Right forelimb (tissue), 1 donor: Measurements from ENCODE around the gene PPP2R2C.

Experiments
- DNase-seq: peaks from one replicate; pipeline ENCODE4 v3.0.0-alpha.2; 2018

Gene PPP2R2C

DNA sequence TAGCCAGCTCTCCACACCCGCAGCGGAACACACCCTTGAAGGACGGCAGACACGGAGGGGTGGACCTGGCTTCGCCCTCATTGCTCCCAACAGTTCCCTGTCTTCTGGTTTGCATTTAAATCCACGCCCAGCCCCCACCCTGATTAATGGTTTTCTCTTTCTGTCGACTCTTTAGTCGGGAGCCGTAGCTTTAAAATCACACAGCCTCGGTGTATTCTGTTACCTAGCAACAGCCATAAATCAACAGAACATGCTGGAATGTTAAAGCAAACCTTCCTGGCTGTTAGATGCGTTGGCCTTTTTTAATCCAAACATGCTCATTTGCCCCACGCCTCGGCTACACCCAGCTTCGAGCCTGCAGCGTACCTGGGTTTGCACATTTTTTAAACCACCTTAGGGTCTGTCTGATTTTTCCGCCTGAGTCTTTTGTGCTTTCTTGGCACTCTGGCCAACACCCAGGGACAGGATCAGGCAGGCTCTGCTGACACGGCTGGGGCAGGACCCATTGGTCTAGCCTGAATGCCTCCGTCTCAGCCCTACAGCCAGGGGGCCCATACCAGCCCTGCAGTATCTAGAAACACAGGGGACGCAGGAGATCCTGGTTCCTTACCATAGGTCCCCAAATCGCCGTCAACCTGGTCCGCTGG, 21.4 kb upstream of the PPP2R2C start:
- no peak for DNase-seq

DNA sequence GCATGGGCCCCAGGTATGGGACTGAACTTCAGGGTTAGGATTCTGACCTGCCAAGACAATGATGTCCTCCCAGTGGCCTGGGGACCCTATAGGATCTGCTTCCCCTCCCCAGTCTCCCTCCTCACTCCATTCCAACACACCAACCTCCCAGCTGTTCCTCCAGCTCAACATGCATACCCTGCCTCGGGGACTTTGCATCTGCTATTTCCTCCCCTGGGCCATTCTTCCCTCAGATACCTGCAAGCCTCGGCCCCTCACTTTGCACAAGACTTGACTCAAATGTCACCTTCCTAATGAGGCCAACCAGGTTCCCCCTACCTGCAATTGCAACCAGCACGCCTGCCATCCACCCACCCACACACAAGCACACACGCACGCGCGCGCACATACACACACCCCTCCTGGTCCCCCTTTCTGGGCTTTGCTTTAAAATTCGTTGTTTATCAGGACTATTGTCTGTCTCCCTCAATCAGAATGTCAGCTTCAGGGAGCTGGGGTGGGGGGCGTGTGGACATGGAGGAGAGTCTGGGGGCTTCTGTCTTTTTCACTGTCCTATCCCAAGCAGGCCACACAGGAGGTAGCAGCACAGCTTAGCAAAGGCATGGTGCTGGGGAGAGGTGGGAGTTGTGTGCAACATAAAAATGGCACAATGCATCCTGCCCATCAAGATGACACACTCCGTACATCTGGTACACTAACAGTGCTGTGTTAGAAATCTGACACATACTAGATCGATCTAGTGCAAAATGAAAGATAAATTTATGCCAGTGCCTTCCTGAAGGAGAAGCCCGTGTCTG, 20.6 kb upstream of the PPP2R2C start:
- no peak for DNase-seq

DNA sequence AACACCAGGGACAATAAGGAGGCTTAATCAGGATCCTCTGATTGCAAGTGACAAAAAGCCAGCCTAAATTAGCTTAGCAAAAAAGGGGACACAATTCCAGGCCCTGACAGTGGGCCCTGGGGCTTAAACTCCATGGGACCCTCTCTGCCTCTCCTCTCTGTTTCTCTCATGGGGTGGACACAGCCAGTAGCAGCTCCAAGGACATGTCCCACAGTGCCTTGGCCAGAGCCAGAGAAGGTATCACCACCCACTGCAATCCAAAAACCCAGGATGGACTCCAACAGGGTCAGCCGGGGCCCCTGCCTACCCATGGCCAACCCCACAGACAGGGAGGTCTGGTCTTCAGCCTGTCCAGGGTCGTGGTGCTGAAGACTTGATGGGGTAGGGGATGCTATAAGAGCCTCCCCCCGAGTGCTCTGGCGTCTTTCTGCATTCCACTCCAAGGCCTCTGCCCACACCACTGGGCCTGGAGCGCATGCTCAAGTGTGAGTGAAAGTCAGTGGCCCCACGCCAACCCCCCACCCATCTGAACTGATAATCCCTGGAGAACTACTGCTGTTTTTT, 19.7 kb upstream of the PPP2R2C start:
- DNase-seq, result no peak

- DNase-seq, result no peak
Measured at GRCh38 chr4:6491235-6491634, 18.8 kb upstream of the PPP2R2C start.

- DNase-seq, result no peak
Measured at GRCh38 chr4:6489927-6490326, 17.5 kb upstream of the PPP2R2C start.

DNA sequence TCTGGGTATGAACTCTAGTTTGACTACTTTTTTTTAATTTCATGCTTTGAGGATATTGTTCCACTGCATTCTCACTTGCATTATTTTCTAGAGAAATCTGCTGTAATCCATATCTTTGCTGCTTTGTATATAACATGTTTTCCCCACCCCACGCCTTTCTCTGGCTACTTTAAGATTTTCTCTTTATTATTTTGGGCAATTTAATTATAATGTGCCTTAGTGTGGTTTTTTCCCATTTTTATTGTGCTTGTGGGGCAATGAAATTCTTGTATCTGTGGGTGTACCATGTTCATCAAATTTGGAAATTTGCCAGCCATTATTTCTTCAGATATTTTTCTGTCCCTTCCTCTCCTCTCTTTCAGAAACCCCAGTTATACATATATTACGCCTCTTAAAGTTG, 15.1 kb upstream of the PPP2R2C start:
- DNase-seq, result no peak

GRCh38 chr4:6480534-6481088, 8.2 kb upstream of the PPP2R2C start:
- DNase-seq, result no peak

- DNase-seq, result no peak
Measured at GRCh38 chr4:6478546-6479220, 6.3 kb upstream of the PPP2R2C start.

GRCh38 chr4:6476893-6477292, 4.5 kb upstream of the PPP2R2C start:
- DNase-seq, result no peak

DNA sequence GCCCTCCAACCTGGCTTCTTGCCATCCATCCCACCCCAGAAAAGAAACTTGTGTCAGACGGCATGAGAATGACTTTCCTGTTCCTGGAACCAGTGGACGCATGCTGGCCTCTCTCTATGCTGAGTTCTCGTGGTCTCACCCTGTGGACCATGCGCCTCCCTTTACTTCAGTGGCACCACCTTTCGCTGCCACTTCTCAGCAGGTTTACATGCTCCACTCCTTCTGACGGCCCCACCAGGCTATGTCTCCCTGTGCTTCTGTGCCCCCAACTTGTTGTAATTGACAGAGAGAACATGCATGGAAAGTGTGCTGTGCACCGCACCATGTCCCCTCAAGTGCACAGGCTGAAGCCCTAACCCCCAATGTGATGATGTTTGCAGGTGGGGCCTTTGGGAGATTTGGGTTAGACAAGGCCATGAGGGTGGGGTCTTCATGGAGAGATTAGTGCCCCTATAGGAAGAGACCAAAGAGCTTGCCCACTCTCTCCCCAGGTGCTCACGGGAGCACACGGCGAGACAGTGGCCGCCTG, 3.1 kb upstream of the PPP2R2C start:
- DNase-seq, result no peak

- no peak for DNase-seq
Measured at GRCh38 chr4:6474705-6475457, 2.5 kb upstream of the PPP2R2C start.

DNA sequence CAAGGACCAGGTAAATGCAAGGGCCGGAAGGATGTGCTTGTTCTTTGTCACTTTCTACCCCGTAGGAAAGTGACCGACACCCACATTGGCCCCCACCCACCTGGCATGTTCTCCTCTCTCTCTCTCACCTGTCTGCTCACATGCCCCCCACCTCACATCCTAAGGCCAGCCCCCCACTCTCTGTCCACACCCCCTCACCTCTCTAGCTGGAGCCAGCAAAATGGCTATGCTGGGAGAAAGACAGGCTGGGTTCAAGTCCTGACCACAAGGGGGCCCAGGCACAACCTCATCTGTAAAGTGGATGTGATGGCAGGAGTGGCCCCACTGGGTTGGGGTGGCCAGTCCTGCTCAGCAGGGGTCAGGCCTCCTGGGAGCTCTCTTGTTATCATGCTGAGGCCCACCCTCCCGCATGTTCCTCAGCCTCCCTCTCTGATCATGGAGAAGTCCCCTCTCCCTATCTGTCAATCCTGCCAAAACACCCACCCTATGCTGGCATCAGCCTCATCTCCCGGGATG, 1.7 kb upstream of the PPP2R2C start:
- no peak for DNase-seq

DNA sequence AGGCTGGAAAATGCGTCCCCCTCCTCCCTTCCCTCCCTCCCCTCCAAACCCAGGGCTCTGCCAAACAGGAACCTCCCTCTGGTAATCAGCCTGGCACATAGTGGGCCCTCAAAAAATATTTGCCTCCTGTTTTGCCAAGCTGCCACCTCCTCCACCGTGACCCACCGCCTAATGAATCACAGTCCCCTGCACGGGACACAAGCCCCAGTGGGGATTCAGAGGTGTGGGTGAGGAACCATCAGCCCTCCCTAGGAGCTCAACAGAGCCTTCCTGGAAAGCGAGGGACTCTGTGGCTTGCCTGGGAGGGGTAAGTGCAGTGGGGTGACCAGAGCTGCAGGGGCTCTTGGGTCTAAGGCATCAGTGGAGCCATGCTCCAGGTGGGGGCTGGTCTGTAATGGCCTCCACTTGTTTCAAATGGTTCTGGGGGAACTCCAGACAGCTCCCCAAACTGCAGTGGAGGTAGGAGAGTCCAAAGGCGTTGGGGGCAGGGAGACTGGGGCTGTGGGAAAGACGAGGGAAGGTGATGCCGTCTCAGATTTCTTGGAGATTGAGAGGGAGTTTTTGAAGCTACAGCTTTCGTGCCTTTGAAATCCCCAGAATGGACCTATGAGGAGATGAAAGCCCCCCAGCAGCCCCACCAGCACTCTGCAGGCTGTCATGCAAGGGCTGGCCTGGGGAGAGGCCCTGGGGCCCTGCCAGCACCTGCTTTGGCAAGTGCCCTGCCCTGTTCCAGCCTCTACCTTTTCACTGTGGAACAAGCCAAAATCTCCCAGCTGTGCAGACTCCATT, 1.0 kb upstream of the PPP2R2C start:
- no peak for DNase-seq

DNA sequence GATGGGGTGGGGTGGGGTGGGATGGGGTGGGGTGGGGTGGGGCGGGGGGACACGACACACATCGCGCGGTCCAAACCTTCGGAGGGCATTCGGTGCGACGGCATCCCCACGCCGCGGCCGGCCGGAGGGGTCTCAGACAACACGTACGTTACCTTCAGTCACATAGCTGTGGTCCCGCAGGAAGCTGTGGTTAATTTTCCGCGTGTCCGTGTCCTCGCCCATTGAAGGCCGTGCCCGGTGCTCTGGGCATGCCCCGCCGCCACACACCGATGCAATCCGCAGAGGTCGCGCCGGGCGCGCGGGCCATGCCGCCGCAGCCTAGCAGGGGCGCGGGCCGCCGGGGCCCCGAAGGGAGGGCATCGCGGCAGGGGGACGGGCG, 417 bp downstream of the PPP2R2C start:
- no peak for DNase-seq

DNA sequence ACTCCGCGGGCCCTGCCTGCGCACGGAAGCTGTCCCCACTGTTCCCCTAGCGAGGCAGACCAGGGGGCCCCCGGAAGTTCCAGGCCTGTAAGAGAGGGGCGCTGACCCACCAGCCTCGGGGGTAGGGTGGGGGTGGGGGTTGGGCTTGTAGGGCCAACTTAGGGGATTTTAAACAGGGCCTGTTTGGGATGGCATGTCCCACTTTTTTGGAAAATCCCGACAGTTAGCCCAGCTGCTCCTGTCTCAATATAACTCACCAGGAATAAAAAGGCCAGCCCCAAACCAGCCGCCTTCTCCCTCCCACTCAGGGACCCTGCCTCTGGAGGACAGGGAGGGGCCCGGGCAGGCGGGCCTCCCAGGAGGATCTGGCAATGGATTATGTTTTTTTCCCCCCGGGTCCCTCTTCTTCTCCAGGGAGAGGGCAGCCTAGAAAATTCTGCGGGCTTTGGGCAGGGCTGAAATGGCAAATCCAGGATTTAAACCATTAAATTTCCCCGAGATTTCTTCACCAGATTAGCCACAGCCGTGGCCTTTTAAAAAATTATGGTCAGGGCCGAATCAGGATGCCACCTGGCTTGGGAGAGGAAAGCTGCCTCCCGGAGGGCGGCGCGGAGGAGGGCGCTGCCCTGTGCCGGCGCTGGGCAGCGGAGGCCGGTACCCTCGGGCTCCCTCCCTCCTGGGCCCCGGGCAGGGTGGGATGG, 957 bp downstream of the PPP2R2C start:
- no peak for DNase-seq

DNA sequence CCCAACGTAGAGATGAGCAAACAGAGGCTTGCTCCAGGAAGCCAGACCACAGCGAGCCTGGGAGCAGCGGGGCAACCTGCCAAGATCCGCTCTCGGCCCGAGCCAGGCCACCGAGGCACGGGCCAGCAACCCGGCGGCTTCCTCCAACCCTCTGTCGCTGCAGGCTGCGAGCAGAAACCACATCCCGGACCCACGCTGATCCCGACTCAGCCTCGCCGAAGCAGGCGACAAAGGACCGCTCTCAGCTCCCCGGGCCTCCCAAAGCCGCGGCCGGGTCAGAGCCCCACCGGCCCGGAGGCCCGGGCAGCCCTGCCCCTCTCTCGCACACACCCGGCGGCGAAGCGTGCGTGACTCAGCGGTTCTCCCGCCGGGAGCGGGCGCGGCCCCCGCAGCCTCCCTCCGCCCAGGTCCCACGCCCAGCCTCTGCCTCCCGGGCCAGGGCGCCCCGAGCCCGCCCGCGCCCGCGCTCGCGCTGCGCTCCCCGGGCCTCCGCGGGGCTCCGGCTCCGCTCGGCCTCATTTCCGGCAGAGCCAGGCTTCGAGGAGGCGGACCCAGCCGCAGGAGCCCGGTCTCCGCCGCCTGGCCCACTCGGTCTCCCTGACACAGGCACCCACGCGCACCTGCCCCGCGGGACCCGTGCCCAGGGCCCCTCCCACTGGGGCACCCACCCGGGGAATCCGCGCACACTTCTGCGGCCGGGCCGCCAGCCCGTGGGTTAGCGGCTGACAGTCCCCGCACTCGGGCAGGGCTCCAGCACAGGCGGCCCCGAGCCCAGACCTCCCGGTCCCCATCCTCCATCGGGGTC, 1.7 kb downstream of the PPP2R2C start:
- no peak for DNase-seq

- no peak for DNase-seq
Measured at GRCh38 chr4:6469898-6470501, 2.4 kb downstream of the PPP2R2C start.

DNA sequence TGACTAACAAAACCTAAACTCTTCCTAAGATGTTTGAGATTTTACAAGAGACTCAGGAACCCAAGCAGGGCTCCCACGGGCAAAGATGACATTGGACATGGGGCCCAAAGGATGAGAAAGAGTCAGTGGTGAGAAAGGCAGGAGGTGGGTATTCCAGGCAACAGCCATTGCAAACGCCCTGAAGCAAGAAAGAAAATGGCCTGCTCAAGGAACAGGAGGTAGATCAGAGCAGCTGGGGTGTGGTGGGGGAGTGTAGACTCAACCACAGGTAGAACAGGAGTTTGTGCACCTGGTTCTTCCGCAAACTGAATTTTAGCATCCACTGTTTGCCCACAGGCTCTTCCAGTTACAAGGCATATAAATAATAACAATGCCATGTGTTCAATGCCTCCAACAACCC, 3.3 kb downstream of the PPP2R2C start:
- DNase-seq, result no peak

DNA sequence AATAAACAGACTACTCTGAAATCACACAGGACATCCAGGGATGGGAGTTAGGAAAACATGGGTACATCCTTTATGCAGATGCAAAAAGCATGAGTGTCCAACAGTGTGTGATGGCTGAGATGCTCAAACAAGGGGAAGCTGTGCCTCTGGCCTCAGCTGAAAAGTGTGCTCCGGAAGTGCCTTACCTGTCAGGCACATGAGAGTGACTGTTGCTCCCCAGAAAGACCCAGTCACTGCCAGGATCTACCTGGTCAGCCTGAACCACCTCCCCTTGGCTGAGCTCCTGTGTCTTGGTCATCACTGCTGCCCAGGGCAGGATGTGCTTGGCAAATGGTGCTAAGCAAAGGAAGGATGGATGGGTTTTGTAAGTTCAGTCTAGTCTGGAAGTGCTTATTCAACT, 4.0 kb downstream of the PPP2R2C start:
- no peak for DNase-seq
